Neuronal stem cell (in vitro differentiated cells): ENCODE measurements around the gene APOBEC3C.
A peak's percentile ranks its signal among the peaks of the same experiment; 100 is the strongest.

ENCODE experiments used
- DNase-seq: peaks from one replicate; pipeline ENCODE4 v3.0.0-alpha.2; 2013; ENCODE audit warnings: low spot score
- H2AFZ ChIP-seq: one replicate; pipeline ENCODE4 v1.6.1; 2013; ENCODE audit warnings: mild to moderate bottlenecking, low read length, inconsistent platforms
- H2AK5ac ChIP-seq: 2 replicates; pipeline ENCODE4 v1.6.1; 2013; ENCODE audit warnings: low read depth, mild to moderate bottlenecking, inconsistent platforms, low read length, moderate library complexity, mixed read lengths
- H2BK120ac ChIP-seq: 2 replicates; pipeline ENCODE4 v1.6.1; 2013; ENCODE audit warnings: low read depth, mild to moderate bottlenecking, inconsistent platforms, low read length, moderate library complexity, mixed read lengths
- H2BK12ac ChIP-seq: one replicate; pipeline ENCODE4 v1.6.1; 2013; ENCODE audit warnings: low read length, inconsistent platforms
- H2BK15ac ChIP-seq: 2 replicates; pipeline ENCODE4 v1.6.1; 2013; ENCODE audit warnings: mild to moderate bottlenecking, low read length, inconsistent platforms, mixed read lengths
- H2BK5ac ChIP-seq: one replicate; pipeline ENCODE4 v1.6.1; 2013; ENCODE audit warnings: inconsistent platforms, mild to moderate bottlenecking, low read length, moderate library complexity
- H3K14ac ChIP-seq: one replicate; pipeline ENCODE4 v1.6.1; 2013; ENCODE audit warnings: low read length, inconsistent platforms
- H3K18ac ChIP-seq: 2 replicates; pipeline ENCODE4 v1.6.1; 2013; ENCODE audit warnings: low read length, inconsistent platforms
- H3K23ac ChIP-seq: 2 replicates; pipeline ENCODE4 v1.6.1; 2013; ENCODE audit warnings: low read depth, mild to moderate bottlenecking, mixed read lengths, low read length, inconsistent platforms; ENCODE audit not compliant: poor library complexity
- H3K27ac ChIP-seq: replicated peaks from 3 replicates; pipeline ENCODE4 v1.5.1; 2013; ENCODE audit warnings: low read length, inconsistent platforms
- H3K27me3 ChIP-seq, 3 experiments: 2 replicates each; pipeline ENCODE4 v1.6.1; 2013; ENCODE audit warnings: low read length in 3 of 3, mild to moderate bottlenecking in 2 of 3, inconsistent platforms in 1 of 3, low read depth in 1 of 3, mixed read lengths in 1 of 3, moderate library complexity in 1 of 3; ENCODE audit not compliant: control insufficient read depth in 3 of 3, insufficient read depth in 3 of 3
- H3K36me3 ChIP-seq, 2 donors: replicated peaks in 1 of 2; 2 replicates each; pipeline ENCODE4 v1.6.1; 2013; ENCODE audit warnings: low read length in 2 of 2; ENCODE audit not compliant: control insufficient read depth in 2 of 2, insufficient read depth in 2 of 2
- H3K4ac ChIP-seq: 2 replicates; pipeline ENCODE4 v1.6.1; 2013; ENCODE audit warnings: inconsistent platforms, mild to moderate bottlenecking, low read length, moderate library complexity
- H3K4me1 ChIP-seq, 2 donors: 1 replicate in 1 of 2; 2 replicates in 1 of 2; pipeline ENCODE4 v1.6.1; 2013; ENCODE audit warnings: low read length in 2 of 2, low read depth in 1 of 2; ENCODE audit not compliant: control insufficient read depth in 2 of 2, insufficient read depth in 1 of 2
- H3K4me2 ChIP-seq: one replicate; pipeline ENCODE4 v1.6.1; 2013; ENCODE audit warnings: mild to moderate bottlenecking, low read length, inconsistent platforms; ENCODE audit not compliant: insufficient read depth, poor library complexity, severe bottlenecking
- H3K4me3 ChIP-seq, 2 donors: 2 replicates each; pipeline ENCODE4 v1.5.1; 2013; ENCODE audit warnings: low read length in 2 of 2, mild to moderate bottlenecking in 2 of 2, inconsistent platforms in 1 of 2, moderate library complexity in 1 of 2
- H3K79me1 ChIP-seq: one replicate; pipeline ENCODE4 v1.6.1; 2013; ENCODE audit warnings: low read depth, mild to moderate bottlenecking, inconsistent platforms, low read length, moderate library complexity
- H3K9ac ChIP-seq: one replicate; pipeline ENCODE4 v1.6.1; 2013; ENCODE audit warnings: mild to moderate bottlenecking, low read depth, low read length, inconsistent platforms; ENCODE audit not compliant: poor library complexity
- H3K9me3 ChIP-seq, 2 donors: replicated peaks in 1 of 2; 2 replicates each; pipeline versions ENCODE3 to v1.6.1; 2013; ENCODE audit warnings: low read length in 2 of 2, mild to moderate bottlenecking in 2 of 2, inconsistent platforms in 1 of 2, low read depth in 1 of 2, mixed read lengths in 1 of 2, moderate library complexity in 1 of 2; ENCODE audit not compliant: control insufficient read depth in 2 of 2, insufficient read depth in 1 of 2
- H4K8ac ChIP-seq: one replicate; pipeline ENCODE4 v1.6.1; 2013; ENCODE audit warnings: low read depth, mild to moderate bottlenecking, inconsistent platforms, low read length, moderate library complexity
- H4K91ac ChIP-seq: one replicate; pipeline ENCODE4 v1.6.1; 2013; ENCODE audit warnings: low read length, low read depth, mild to moderate bottlenecking, inconsistent platforms; ENCODE audit not compliant: poor library complexity
- WGBS, 2 donors: extraction: QIAGEN DNeasy Blood & Tissue Kit; methylation state at CpG; one replicate each; pipeline ENCODE4 v1.1.7; 2013; ENCODE audit warnings: missing lambda C conversion rate in 2 of 2, mixed read lengths in 1 of 2; ENCODE audit not compliant: insufficient read length in 2 of 2, insufficient replicate concordance in 1 of 2; ENCODE audit errors: extremely low coverage in 2 of 2; 5-methylcytosine and 5-hydroxymethylcytosine counted together

Gene APOBEC3C

DNA sequence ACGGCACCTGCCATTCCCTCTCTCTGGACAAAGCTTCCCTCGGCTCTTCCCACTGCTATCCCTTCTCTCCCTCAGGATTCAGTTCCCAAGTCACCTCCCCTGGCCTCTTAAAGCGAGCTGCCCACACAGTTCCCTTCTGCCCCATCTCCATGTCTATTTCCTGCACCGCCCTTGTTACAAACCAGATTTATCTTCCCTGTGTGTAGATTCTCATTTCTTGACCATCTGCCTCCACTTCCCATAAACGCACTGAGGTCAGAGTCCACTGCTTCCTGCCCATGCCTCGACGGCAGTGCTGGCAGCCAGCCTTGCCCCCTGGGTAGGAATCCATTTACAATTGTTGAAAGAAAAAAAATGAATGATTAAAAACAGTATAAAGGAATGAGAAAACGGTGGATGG is 43.5 kb upstream of the APOBEC3C start:
- no peak overlapping the region for H4K91ac ChIP-seq
- H2BK12ac ChIP-seq, result no peak overlapping the region
- H3K79me1 ChIP-seq, result peaks cover 2% of the 10 kb centered on the region
- no peak overlapping the region for H2AFZ ChIP-seq
- H3K4me1 ChIP-seq, result peaks cover 0 to 9% of the 10 kb centered on the region in 2 donors
- no peaks in the 10 kb centered on the region for H3K36me3 ChIP-seq
- no peak overlapping the region for H3K4me2 ChIP-seq
- H3K23ac ChIP-seq, result no peak overlapping the region
- H2BK5ac ChIP-seq, result no peak overlapping the region
- no peak overlapping the region for H3K9ac ChIP-seq
- no peak overlapping the region for H2BK120ac ChIP-seq
- no peak overlapping the region for H3K4me3 ChIP-seq
- H3K4ac ChIP-seq, result no peak overlapping the region
- no peak overlapping the region for H2BK15ac ChIP-seq
- no peak overlapping the region for H3K18ac ChIP-seq
- H3K27me3 ChIP-seq, result peaks cover 0 to 49% (median 0%) of the 10 kb centered on the region in 3 experiments
- WGBS, 2 donors, result no CpG with 5 or more reads among the region's 8 CpGs
- no peak overlapping the region for H2AK5ac ChIP-seq
- no peak overlapping the region for H3K27ac ChIP-seq
- H4K8ac ChIP-seq, result no peak overlapping the region
- H3K9me3 ChIP-seq, result no peaks in the 10 kb centered on the region
- no peak for DNase-seq
- H3K14ac ChIP-seq, result no peak overlapping the region

DNA sequence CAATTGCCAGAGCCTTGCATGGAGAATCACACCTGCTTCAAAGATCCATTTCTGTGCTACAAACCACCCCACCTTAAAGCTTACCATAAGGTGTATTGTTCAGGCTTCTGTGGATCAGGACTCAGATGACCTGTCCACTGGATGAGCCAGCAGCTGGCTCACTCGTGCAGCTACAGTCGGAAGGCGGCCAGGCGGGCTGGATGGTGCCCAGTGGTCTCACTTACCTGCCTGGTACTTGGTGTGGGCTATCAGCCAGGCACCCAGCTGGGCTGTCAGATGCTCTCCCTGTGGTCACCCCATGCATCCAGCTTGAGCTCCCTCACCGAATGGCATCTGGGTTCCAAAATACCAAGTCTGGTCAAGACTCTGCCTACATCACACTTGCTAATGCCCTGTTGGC is 42.9 kb upstream of the APOBEC3C start:
- H3K9me3 ChIP-seq, result peaks cover 4 to 6% of the 10 kb centered on the region in 2 donors
- peaks cover under 1% of the 10 kb centered on the region for H3K79me1 ChIP-seq
- H4K8ac ChIP-seq, result no peak overlapping the region
- H3K14ac ChIP-seq, result no peak overlapping the region
- peak overlapping the region; percentile 53 for H4K91ac ChIP-seq
- no peak overlapping the region for H2BK120ac ChIP-seq
- peaks cover 0 to 43% (median 0%) of the 10 kb centered on the region in 3 experiments for H3K27me3 ChIP-seq
- H3K18ac ChIP-seq, result peak overlapping the region; percentile 14
- WGBS, 2 donors, result no CpG with 5 or more reads among the region's 5 CpGs
- H3K4ac ChIP-seq, result no peak overlapping the region
- H3K36me3 ChIP-seq, result no peaks in the 10 kb centered on the region
- H2AFZ ChIP-seq, result no peak overlapping the region
- H3K9ac ChIP-seq, result peak overlapping the region; percentile 12
- H3K4me3 ChIP-seq, result peak overlapping the region in 1 of 2 donors; percentile 48
- H2BK15ac ChIP-seq, result peak overlapping the region; percentile 27
- no peak overlapping the region for H3K27ac ChIP-seq
- H2AK5ac ChIP-seq, result no peak overlapping the region
- no peak overlapping the region for H3K4me2 ChIP-seq
- peaks cover 0 to 7% of the 10 kb centered on the region in 2 donors for H3K4me1 ChIP-seq
- H3K23ac ChIP-seq, result no peak overlapping the region
- no peak overlapping the region for H2BK12ac ChIP-seq
- no peak overlapping the region for H2BK5ac ChIP-seq
- DNase-seq, result no peak

DNA sequence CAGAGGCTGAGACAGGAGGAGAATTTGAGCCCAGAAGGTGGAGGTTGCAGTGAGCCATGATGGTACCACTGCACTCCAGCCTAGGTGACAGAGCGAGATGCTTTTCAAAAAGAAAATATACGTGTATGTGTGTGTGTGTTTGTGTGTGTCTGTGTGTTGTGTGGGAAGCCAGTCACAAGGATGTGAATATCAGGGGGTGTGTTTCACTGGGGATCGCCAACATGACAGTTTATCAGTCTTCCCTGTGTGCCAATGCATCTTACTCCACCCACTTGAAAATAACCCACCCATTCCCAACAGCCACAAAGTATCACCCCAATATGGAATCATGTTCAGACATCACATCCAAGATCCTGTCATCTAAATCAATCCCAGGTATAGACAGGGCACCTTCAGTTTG is 42.3 kb upstream of the APOBEC3C start:
- Histone ChIP-seq H3K79me1 (no peaks in the 10 kb centered on the region), H4K8ac (no peak overlapping the region), H3K23ac (no peak overlapping the region), H3K27ac (no peak overlapping the region), H2BK120ac (no peak overlapping the region), H3K4me2 (no peak overlapping the region), H2AFZ (no peak overlapping the region), H3K27me3 (peaks cover 0 to 37% (median 0%) of the 10 kb centered on the region in 3 experiments), H3K18ac (peak overlapping the region; percentile 35), H3K9ac (no peak overlapping the region), H3K4ac (no peak overlapping the region), H3K9me3 (peaks cover 4 to 6% of the 10 kb centered on the region in 2 donors), H3K4me1 (peaks cover 0 to 5% of the 10 kb centered on the region in 2 donors), H2AK5ac (no peak overlapping the region), H4K91ac (no peak overlapping the region), H2BK5ac (no peak overlapping the region), H2BK12ac (no peak overlapping the region), H2BK15ac (peak overlapping the region; percentile 27), H3K14ac (no peak overlapping the region), H3K36me3 (no peaks in the 10 kb centered on the region), H3K4me3 (no peak overlapping the region)
- DNase-seq, result no peak
- no CpG with 5 or more reads among the region's 3 CpGs for WGBS, 2 donors

DNA sequence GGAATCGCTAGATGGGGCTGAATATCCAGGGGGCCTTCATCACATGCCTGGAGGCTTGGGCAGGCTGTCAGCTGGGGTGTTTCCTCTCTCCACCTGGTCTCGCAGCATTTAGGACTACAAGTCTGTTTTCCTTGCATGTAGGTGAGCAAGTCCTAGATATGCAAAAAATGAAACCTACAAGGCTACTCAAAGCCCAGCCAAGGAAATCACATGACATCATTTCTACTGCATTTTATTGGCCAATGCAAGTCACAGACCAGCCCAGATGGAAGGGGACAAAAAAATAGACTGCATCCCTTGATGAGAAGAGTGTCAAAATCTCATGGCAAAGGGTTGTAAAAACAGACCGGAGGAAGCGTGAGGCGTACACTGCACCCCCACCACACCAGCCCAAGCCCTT is 41.5 kb upstream of the APOBEC3C start:
- Histone ChIP-seq H3K4me1 (peaks cover 0 to 4% of the 10 kb centered on the region in 2 donors), H3K4ac (no peak overlapping the region), H3K79me1 (no peaks in the 10 kb centered on the region), H3K36me3 (no peaks in the 10 kb centered on the region), H2BK5ac (no peak overlapping the region), H2AK5ac (no peak overlapping the region), H4K91ac (no peak overlapping the region), H3K18ac (no peak overlapping the region), H3K9me3 (peaks cover 4 to 6% of the 10 kb centered on the region in 2 donors), H2AFZ (no peak overlapping the region), H2BK15ac (no peak overlapping the region), H3K14ac (no peak overlapping the region), H4K8ac (no peak overlapping the region), H3K4me3 (no peak overlapping the region), H3K27ac (no peak overlapping the region), H3K23ac (no peak overlapping the region), H2BK120ac (no peak overlapping the region), H3K27me3 (peaks cover 0 to 30% (median 0%) of the 10 kb centered on the region in 3 experiments), H3K9ac (no peak overlapping the region), H2BK12ac (no peak overlapping the region), H3K4me2 (no peak overlapping the region)
- DNase-seq, result no peak
- no CpG with 5 or more reads among the region's 5 CpGs for whole genome bisulfite sequencing, 2 donors
